HG03520 (cell line): ENCODE results near the gene FBXO48.
"Not testable (repeated sequence)": the region's sequence is repeated elsewhere in the genome, so short reads cannot be mapped to it uniquely, and the experiment has no call there.

Experiments used
- ATAC-seq: cut with Tn5 transposase; IDR thresholded peaks from one replicate; pipeline ENCODE4 v1.9.1; 2021; ENCODE audit warnings: mild to moderate bottlenecking, moderate library complexity; ENCODE audit not compliant: unreplicated experiment

Gene FBXO48

DNA sequence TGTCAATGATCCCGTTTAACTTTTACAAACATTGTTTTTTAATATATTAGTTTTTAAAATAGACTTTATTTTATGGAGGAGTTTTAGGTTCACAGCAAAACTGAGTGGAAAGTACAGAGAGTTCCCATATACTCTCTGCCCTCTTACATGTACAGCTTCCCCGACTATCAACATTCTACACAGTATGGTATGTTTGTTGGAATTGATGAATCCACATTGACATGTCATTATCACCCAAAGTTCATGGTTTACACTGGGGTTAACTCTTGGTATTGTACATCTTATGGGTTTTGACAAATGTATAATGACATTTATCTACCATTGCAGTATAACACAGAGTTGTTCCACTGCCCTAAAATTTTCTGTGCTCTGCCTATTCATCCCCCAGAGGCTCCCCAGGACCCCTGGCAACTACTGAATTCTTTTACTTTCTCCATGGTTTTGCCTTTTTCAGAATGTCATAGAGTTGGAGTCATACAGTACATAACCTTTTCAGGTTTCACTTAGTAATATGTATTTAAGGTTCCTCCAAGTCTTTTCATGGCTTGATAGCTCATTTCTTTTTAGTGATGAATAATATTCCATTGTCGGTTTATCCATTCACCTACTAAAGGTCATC, 5.8 kb upstream of the FBXO48 start:
- no peak for ATAC-seq

DNA sequence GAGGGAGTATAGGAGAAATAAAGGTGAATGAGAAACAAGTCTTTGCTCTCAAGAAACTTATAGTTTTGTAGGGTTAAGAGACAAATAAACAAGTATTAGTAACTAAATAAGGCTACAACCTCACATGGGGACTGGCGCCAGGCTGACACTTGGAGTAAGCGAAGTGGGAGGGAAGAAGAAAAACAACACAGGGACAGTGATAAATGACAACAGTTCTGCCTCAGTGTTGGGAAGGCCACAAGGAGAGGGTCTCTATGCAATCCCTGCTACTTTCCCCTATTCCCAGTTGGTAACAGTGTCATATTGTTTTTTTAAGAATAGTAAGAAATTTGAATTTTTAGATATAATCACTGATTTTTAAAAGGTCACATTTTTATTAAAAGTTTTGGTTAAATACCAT, 4.3 kb upstream of the FBXO48 start:
- ATAC-seq: no peak

DNA sequence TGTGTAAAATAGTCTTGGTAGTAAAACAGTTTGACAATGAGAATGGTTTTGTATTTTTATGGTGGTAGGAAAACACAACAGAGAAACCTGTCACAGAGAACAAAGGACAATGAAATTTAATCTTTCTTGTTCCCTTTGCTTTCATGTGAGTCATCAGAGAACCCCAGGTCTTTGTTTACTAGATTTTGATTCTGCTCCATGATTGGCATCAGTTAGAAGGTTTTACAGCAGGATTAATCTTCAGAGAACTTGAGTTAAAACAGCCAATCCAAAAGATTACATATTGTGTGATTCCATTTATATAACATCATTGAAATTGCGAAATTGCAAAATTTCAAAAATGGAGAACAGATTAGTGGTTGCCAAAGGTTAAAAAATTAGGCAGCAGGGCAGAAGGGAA, 2.8 kb upstream of the FBXO48 start:
- no peak for ATAC-seq

DNA sequence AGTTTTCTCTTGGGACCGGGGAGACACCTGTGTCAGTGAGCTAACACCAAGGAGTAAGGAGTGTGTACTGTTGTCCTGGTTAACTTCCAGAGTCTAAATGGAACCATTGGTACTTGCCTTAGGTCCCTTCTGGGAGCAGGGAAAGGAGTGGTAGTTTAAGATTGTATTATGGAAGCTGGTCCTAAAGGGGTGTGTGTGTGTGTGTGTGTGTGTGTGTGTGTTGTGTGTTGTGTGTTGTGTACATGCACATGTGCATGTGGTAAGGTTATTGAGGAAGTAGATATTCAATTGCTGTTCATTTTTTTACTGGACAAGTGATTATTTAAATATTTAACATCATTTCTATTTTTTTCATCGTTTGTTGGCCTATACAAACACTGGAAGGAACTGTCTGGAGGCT, 1.7 kb upstream of the FBXO48 start:
- no peak for ATAC-seq

DNA sequence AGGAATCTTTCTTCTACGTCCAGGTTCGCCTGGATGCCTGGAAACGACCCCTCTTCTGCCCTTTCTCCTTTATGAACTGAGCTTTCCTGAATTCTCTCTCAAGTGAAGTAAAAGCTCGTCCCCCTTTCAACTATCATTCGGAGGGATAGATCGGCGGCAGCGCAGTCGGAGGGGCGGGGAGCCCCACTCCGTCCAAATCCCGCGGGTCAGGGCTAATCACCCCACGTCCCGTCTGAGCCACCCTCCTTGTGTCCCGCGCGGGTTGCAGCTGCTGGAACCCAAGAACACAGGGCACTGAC, 367 bp downstream of the FBXO48 start:
- ATAC-seq: peak; percentile 27

DNA sequence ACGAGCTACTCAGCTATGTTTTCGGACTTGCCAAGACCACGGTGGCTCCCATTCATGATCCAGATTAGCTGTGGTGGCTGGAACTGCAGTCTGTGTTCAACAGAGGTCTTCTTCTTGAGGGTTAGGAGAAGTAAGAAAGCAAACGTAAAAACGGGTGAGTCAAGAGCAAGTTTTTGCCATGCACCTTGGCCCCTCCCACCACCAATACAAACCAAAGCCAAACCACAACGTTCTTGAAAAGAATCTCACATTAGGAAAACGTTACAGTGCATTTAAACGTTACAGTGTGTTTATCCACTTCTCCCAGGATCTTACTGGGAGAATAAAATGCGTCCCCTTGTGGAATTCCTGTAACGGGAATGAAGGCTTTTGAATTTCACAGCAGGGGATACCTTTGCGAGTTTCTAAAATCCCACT, 725 bp downstream of the FBXO48 start:
- no peak for ATAC-seq

- ATAC-seq: no peak
These were observed 1.8 kb downstream of the FBXO48 start for GRCh38 chr2:68465081-68465916.

GRCh38 chr2:68464651-68465050, 2.4 kb downstream of the FBXO48 start:
- no peak for ATAC-seq

- no peak for ATAC-seq
These were observed 3.7 kb downstream of the FBXO48 start for GRCh38 chr2:68463287-68463877.

GRCh38 chr2:68458981-68459380, 8.1 kb downstream of the FBXO48 start:
- ATAC-seq: no peak

DNA sequence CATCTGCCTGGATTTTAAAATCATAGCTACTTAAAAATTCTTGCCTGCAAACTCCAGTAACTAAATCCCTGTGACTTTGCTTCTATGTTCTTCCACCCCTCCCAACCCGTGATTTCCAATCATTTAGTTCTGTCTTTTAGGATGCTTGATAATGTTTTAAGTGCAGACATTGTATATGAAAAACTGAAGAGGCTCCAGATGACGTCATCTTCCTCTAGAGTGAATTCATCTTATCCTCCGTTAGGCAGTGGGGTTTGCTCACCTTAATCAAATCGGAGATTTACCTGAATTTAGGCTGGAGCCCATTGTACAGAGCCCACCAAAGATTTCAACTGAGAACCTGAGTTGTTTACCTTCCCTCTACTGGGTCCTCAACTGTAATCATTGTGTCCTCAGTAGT, 10.9 kb downstream of the FBXO48 start:
- ATAC-seq: no peak

- ATAC-seq: no peak
These were observed 12.4 kb downstream of the FBXO48 start for GRCh38 chr2:68454719-68455118.

DNA sequence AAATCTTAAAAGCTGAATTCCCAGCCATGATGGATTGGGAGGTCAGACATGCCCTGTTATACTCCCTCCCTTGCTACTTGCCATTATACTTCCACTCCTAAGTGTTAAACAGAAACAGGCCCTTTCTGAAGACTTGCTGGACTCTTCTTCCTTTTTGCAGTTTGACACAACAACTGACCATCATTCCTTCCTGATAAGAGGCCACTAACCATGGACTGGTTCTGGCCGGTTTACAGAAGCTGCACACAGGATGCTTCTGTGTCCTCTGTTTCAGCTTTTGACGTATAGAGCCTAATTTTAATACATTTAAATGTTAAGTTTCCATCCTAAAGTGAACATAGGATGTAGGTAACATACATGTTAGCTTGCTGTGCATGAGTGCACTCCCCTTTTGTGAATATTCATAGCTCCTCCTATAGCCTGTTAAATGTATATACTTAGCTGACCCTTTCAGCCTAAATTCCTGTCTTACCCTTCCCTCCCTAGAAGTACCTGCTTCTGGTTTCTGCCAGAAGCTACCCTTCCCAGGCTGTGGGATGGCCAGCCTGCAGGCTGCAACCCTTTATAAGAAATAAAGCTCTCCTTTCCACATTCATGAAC, 13.2 kb downstream of the FBXO48 start:
- no peak for ATAC-seq

- ATAC-seq: no peak
These were observed 14.8 kb downstream of the FBXO48 start for GRCh38 chr2:68452158-68452900.

GRCh38 chr2:68448671-68449653, 18.1 kb downstream of the FBXO48 start:
- ATAC-seq: no peak

- ATAC-seq: no peak
These were observed 20.0 kb downstream of the FBXO48 start for GRCh38 chr2:68447118-68447517.

- not testable (repeated sequence) for ATAC-seq
These were observed 20.7 kb downstream of the FBXO48 start for GRCh38 chr2:68446425-68446824.

GRCh38 chr2:68441994-68442322, 25.1 kb downstream of the FBXO48 start:
- ATAC-seq: no peak

- peak; percentile 98 for ATAC-seq
These were observed 25.7 kb downstream of the FBXO48 start for GRCh38 chr2:68441179-68441993.
